ENCODE measurements around the gene EHD1. TPM values are rescaled to one million over a fixed set of nuclear protein-coding genes. Genes with fewer than 3 reads are reported as not detected.

EHD1 gene
- polyA plus RNA-seq, 4 donors = 31.3 to 94.0 (median 34.5) TPM

GRCh38 chr11:64844330-64845128 is 33.9 kb downstream of the EHD1 start, which contains the start of gene CDC42BPG:
Gene CDC42BPG, minus strand, starts transcription at chr11:64844653. Its CDS starts 84 bp downstream, at chr11:64844569.
- H3K4me1 ChIP-seq (ENCODE audit: control insufficient read depth in 3 of 3, insufficient read depth in 2 of 3, low read depth in 1 of 3, low read length in 2 of 3) = peaks cover 3 to 57% (median 8%) of the 10 kb centered on the region in 3 donors
- DNase-seq = peak; percentile 91 to 96

DNA sequence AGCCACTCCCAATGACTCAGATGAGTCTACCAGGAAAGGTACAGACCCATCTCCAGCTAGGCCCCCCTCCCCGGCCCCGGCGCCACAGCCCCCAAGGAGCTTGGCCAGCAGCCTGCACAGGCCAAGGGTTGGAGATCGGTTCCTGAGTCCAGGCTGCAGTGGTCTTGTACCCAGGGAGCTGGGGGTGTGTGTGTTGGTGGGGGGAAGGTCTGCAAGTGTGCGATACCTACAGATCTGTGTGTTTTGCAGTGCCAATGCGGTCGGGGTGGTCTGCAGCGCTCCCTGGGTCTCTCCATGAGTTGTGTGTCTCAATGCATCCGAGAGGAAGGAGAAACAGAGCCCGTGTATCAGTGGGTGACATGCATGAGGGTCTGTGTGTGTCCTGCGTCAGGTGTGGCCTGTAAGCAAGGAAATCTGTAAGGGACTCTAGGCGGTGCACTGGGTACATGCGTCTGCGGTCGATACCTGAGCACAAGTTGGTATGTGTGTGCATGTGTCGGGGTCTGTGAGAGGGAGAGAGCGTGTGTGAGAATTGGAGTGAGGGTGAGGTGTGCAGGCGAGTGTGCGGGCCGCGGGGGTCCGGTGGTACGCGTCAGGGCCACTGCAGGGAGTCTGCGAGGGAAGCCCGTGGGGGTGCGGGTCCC is 34.6 kb downstream of the EHD1 start:
- FAIRE-seq (no peak), DNase-seq (peak in 1 of 2 donors; percentile 45)
- Histone ChIP-seq H3K9me3 (ENCODE audit: control insufficient read depth in 2 of 2, insufficient read depth in 1 of 2, low read depth in 1 of 2, low read length in 1 of 2) (no peaks in the 10 kb centered on the region), H3K27me3 (ENCODE audit: control insufficient read depth in 3 of 3, insufficient read depth in 3 of 3, low read length in 3 of 3) (no peaks in the 10 kb centered on the region), H3K27ac (ENCODE audit: low read depth in 1 of 3, low read length in 2 of 3) (peak overlapping the region; percentile 63 to 86 (median 74)), H3K36me3 (ENCODE audit: control insufficient read depth in 3 of 3, insufficient read depth in 2 of 3, low read depth in 1 of 3, low read length in 3 of 3) (peaks cover 2 to 34% (median 4%) of the 10 kb centered on the region in 3 donors), H3K4me3 (ENCODE audit: low read depth in 1 of 3, low read length in 3 of 3) (peak overlapping the region; percentile 3 to 65 (median 62)), H3K4me1 (ENCODE audit: control insufficient read depth in 3 of 3, insufficient read depth in 2 of 3, low read depth in 1 of 3, low read length in 2 of 3) (peaks cover 3 to 50% (median 3%) of the 10 kb centered on the region in 3 donors)
- WGBS, 3 donors = 8 to 39% (median 30%) methylated on average over 19 to 27 of the region's 27 CpGs

More at GRCh38 chr11:64844330-64845128, 33.9 kb downstream of the EHD1 start, which contains the start of gene CDC42BPG:
- peak within 1 kb of the TSS; percentile 50 to 87 (median 65) for H3K4me3 ChIP-seq (ENCODE audit: low read depth in 1 of 3, low read length in 3 of 3)
- H3K27ac ChIP-seq (ENCODE audit: low read depth in 1 of 3, low read length in 2 of 3) = peak within 1 kb of the TSS; percentile 82 to 89 (median 86)
- H3K9me3 ChIP-seq (ENCODE audit: control insufficient read depth in 2 of 2, insufficient read depth in 1 of 2, low read depth in 1 of 2, low read length in 1 of 2) = no peaks in the 10 kb centered on the region
- WGBS, 3 donors = 1% methylated on average over 25 to 96 of the region's 96 CpGs
- peaks cover 2 to 27% (median 2%) of the 10 kb centered on the region in 3 donors for H3K36me3 ChIP-seq (ENCODE audit: control insufficient read depth in 3 of 3, insufficient read depth in 2 of 3, low read depth in 1 of 3, low read length in 3 of 3)
- FAIRE-seq = no peak
- H3K27me3 ChIP-seq (ENCODE audit: control insufficient read depth in 3 of 3, insufficient read depth in 3 of 3, low read length in 3 of 3) = no peaks in the 10 kb centered on the region

- H3K9me3 ChIP-seq (ENCODE audit: control insufficient read depth in 2 of 2, insufficient read depth in 1 of 2, low read depth in 1 of 2, low read length in 1 of 2) = no peaks in the 10 kb centered on the region
- DNase-seq (peak; percentile 71 to 91), FAIRE-seq (no peak)
- peak overlapping the region in 2 of 3 donors; percentile 62 to 65 for H3K4me3 ChIP-seq (ENCODE audit: low read depth in 1 of 3, low read length in 3 of 3)
- H3K36me3 ChIP-seq (ENCODE audit: control insufficient read depth in 3 of 3, insufficient read depth in 2 of 3, low read depth in 1 of 3, low read length in 3 of 3) = peaks cover 2 to 38% (median 4%) of the 10 kb centered on the region in 3 donors
- WGBS, 3 donors = 20 to 60% (median 45%) methylated on average over 16 to 19 of the region's 19 CpGs
- H3K4me1 ChIP-seq (ENCODE audit: control insufficient read depth in 3 of 3, insufficient read depth in 2 of 3, low read depth in 1 of 3, low read length in 2 of 3) = peaks cover 0 to 42% (median 3%) of the 10 kb centered on the region in 3 donors
- no peaks in the 10 kb centered on the region for H3K27me3 ChIP-seq (ENCODE audit: control insufficient read depth in 3 of 3, insufficient read depth in 3 of 3, low read length in 3 of 3)
- H3K27ac ChIP-seq (ENCODE audit: low read depth in 1 of 3, low read length in 2 of 3) = peak overlapping the region; percentile 39 to 73 (median 63)
These were observed 35.4 kb downstream of the EHD1 start for GRCh38 chr11:64842851-64843685.

DNA sequence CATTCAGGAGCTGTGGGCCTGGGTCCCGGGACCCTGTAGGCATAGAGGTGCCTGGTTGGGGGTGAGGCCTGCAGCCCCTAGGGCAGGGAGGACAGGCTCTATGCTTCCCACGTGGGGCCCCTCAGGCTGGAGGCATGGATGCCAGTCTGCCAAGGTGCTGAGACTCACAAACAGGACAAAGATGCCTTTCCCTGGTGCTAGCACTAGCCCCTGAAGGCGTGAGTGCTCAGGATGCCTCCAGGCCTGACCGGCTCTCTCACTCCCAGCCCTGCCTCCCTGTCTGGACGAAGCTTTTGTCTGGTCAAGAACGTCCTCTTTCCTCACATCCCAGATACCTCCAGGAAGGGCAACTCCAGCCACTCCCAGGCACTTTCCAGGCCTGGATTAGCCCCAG is 36.1 kb downstream of the EHD1 start:
- DNase-seq (no peak), FAIRE-seq (no peak)
- peak overlapping the region in 1 of 3 donors; percentile 65 for H3K4me3 ChIP-seq (ENCODE audit: low read depth in 1 of 3, low read length in 3 of 3)
- peaks cover 0 to 35% (median 2%) of the 10 kb centered on the region in 3 donors for H3K4me1 ChIP-seq (ENCODE audit: control insufficient read depth in 3 of 3, insufficient read depth in 2 of 3, low read depth in 1 of 3, low read length in 2 of 3)
- H3K27me3 ChIP-seq (ENCODE audit: control insufficient read depth in 3 of 3, insufficient read depth in 3 of 3, low read length in 3 of 3) = no peaks in the 10 kb centered on the region
- WGBS, 3 donors = 58 to 77% (median 69%) methylated on average over 6 of the region's 6 CpGs
- H3K9me3 ChIP-seq (ENCODE audit: control insufficient read depth in 2 of 2, insufficient read depth in 1 of 2, low read depth in 1 of 2, low read length in 1 of 2) = no peaks in the 10 kb centered on the region
- peak overlapping the region in 2 of 3 donors; percentile 63 to 73 for H3K27ac ChIP-seq (ENCODE audit: low read depth in 1 of 3, low read length in 2 of 3)
- peaks cover 2 to 45% (median 4%) of the 10 kb centered on the region in 3 donors for H3K36me3 ChIP-seq (ENCODE audit: control insufficient read depth in 3 of 3, insufficient read depth in 2 of 3, low read depth in 1 of 3, low read length in 3 of 3)

DNA sequence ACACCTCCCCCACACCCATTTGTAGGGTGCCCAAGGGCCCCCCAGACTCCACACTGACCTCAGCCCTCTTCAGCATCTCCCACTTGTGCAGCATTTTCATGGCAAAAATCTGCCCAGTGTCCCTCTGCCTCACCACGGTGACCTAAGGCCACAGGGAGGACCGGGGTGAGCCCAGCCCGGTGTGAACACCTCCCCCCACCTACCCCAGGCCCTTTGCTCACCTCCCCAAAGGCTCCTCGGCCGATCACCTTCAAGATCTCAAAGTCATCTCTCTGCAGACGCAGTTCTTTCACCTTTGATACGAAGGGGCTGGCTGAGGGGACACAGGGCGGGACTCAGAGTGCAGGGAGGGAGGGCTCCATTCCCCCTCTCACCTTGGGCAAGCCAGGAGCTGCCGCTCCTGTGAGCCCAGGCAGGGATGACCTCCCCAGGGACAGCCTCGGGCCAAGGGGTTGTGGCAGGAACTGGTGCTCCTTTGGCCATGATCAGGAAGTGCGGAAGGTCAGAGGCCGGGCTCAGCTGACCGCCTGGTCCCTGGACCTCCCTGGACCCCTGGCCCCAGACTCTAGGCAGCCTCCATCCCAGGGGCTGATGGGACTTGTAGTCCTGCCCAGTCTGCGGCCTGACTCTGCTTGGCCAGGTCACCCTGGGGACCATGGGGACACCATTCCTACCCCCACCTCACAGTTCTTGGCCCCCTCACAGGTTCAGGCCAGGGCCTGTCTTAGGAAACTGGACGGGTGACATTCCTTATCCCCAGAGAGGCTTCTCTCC is 36.6 kb downstream of the EHD1 start:
- Histone ChIP-seq H3K9me3 (ENCODE audit: control insufficient read depth in 2 of 2, insufficient read depth in 1 of 2, low read depth in 1 of 2, low read length in 1 of 2) (no peaks in the 10 kb centered on the region), H3K36me3 (ENCODE audit: control insufficient read depth in 3 of 3, insufficient read depth in 2 of 3, low read depth in 1 of 3, low read length in 3 of 3) (peaks cover 2 to 51% (median 4%) of the 10 kb centered on the region in 3 donors), H3K27ac (ENCODE audit: low read depth in 1 of 3, low read length in 2 of 3) (no peak overlapping the region), H3K27me3 (ENCODE audit: control insufficient read depth in 3 of 3, insufficient read depth in 3 of 3, low read length in 3 of 3) (no peaks in the 10 kb centered on the region), H3K4me3 (ENCODE audit: low read depth in 1 of 3, low read length in 3 of 3) (no peak overlapping the region), H3K4me1 (ENCODE audit: control insufficient read depth in 3 of 3, insufficient read depth in 2 of 3, low read depth in 1 of 3, low read length in 2 of 3) (peaks cover 0 to 30% (median 0%) of the 10 kb centered on the region in 3 donors)
- DNase-seq = no peak
- no peak for FAIRE-seq
- WGBS, 3 donors = 85 to 86% (median 85%) methylated on average over 15 of the region's 15 CpGs

GRCh38 chr11:64839887-64840782 is 38.3 kb downstream of the EHD1 start:
- H3K36me3 ChIP-seq (ENCODE audit: control insufficient read depth in 3 of 3, insufficient read depth in 2 of 3, low read depth in 1 of 3, low read length in 3 of 3) = peaks cover 2 to 65% (median 10%) of the 10 kb centered on the region in 3 donors
- no peak overlapping the region for H3K4me3 ChIP-seq (ENCODE audit: low read depth in 1 of 3, low read length in 3 of 3)
- FAIRE-seq (no peak), DNase-seq (no peak)
- WGBS, 3 donors = 86 to 89% (median 89%) methylated on average over 23 to 24 of the region's 24 CpGs
- H3K9me3 ChIP-seq (ENCODE audit: control insufficient read depth in 2 of 2, insufficient read depth in 1 of 2, low read depth in 1 of 2, low read length in 1 of 2) = no peaks in the 10 kb centered on the region
- peaks cover 0 to 27% (median 0%) of the 10 kb centered on the region in 3 donors for H3K4me1 ChIP-seq (ENCODE audit: control insufficient read depth in 3 of 3, insufficient read depth in 2 of 3, low read depth in 1 of 3, low read length in 2 of 3)
- H3K27ac ChIP-seq (ENCODE audit: low read depth in 1 of 3, low read length in 2 of 3) = no peak overlapping the region
- H3K27me3 ChIP-seq (ENCODE audit: control insufficient read depth in 3 of 3, insufficient read depth in 3 of 3, low read length in 3 of 3) = no peaks in the 10 kb centered on the region

GRCh38 chr11:64839335-64839734 is 39.1 kb downstream of the EHD1 start:
- H3K27me3 ChIP-seq (ENCODE audit: control insufficient read depth in 3 of 3, insufficient read depth in 3 of 3, low read length in 3 of 3) = no peaks in the 10 kb centered on the region
- WGBS, 3 donors = 81 to 88% (median 85%) methylated on average over 13 of the region's 13 CpGs
- H3K27ac ChIP-seq (ENCODE audit: low read depth in 1 of 3, low read length in 2 of 3) = no peak overlapping the region
- DNase-seq (no peak), FAIRE-seq (no peak)
- peaks cover 2 to 73% (median 14%) of the 10 kb centered on the region in 3 donors for H3K36me3 ChIP-seq (ENCODE audit: control insufficient read depth in 3 of 3, insufficient read depth in 2 of 3, low read depth in 1 of 3, low read length in 3 of 3)
- H3K4me1 ChIP-seq (ENCODE audit: control insufficient read depth in 3 of 3, insufficient read depth in 2 of 3, low read depth in 1 of 3, low read length in 2 of 3) = peaks cover 0 to 25% (median 0%) of the 10 kb centered on the region in 3 donors
- no peak overlapping the region for H3K4me3 ChIP-seq (ENCODE audit: low read depth in 1 of 3, low read length in 3 of 3)
- no peaks in the 10 kb centered on the region for H3K9me3 ChIP-seq (ENCODE audit: control insufficient read depth in 2 of 2, insufficient read depth in 1 of 2, low read depth in 1 of 2, low read length in 1 of 2)
